Mammary epithelial cell (primary cell): ENCODE measurements around the gene AKAP9.

ENCODE experiments used
- EZH2 ChIP-seq: IDR thresholded peaks from 2 replicates; pipeline ENCODE4 v1.6.1; 2012; ENCODE audit warnings: low read length, inconsistent platforms, borderline replicate concordance
- TF ChIP-seq, protein P1 (sequence below), 2 donors: IDR thresholded peaks in 1 of 2; conservative IDR thresholded peaks in 1 of 2; 2 replicates each; pipeline ENCODE4 v1.5.1; 2011 to 2012; ENCODE audit warnings: inconsistent platforms in 2 of 2, low read length in 2 of 2, mild to moderate bottlenecking in 2 of 2, control low read depth in 1 of 2, low read depth in 1 of 2; ENCODE audit not compliant: insufficient read depth in 1 of 2; ENCODE audit errors: extremely low read depth in 1 of 2

DNA sequence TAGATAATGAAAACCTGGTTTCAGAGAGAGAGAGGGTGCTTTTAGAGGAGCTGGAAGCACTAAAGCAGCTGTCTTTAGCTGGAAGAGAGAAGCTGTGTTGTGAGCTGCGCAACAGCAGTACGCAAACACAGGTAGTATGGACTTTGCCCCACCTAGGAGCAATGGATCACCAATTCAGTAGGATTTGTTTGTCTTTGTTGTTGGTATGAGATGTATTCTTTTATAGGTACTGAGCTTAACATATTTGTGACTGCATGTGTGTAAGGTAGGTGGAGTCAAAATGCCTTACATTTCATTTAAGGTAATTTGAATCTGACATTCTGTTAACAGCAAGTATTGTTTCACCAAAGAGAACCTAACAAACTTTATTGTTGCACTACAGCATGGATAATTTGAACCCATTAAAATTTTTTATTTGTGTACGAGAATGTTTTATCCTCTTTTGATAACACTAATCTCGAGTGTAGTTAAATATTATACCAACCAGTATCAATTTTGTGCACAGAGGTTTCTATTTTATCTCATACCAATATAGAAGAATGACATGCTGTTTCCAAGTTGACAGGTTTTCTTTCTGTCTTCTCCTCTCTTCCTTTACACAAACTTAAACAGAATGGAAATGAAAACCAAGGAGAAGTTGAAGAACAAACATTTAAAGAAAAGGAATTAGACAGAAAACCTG, 101.5 kb downstream of the AKAP9 start:
- TF ChIP-seq, protein P1, sequence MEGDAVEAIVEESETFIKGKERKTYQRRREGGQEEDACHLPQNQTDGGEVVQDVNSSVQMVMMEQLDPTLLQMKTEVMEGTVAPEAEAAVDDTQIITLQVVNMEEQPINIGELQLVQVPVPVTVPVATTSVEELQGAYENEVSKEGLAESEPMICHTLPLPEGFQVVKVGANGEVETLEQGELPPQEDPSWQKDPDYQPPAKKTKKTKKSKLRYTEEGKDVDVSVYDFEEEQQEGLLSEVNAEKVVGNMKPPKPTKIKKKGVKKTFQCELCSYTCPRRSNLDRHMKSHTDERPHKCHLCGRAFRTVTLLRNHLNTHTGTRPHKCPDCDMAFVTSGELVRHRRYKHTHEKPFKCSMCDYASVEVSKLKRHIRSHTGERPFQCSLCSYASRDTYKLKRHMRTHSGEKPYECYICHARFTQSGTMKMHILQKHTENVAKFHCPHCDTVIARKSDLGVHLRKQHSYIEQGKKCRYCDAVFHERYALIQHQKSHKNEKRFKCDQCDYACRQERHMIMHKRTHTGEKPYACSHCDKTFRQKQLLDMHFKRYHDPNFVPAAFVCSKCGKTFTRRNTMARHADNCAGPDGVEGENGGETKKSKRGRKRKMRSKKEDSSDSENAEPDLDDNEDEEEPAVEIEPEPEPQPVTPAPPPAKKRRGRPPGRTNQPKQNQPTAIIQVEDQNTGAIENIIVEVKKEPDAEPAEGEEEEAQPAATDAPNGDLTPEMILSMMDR (conservative IDR thresholded peaks at IDR 0.05 in 1 of 2, IDR thresholded peaks at IDR 0.05 in 1 of 2; ENCODE audit: extremely low read depth in 1 of 2, insufficient read depth in 1 of 2, low read depth in 1 of 2, low read length in 2 of 2): no peak
- no peak for TF ChIP-seq EZH2
